Pancreas (tissue), 10 donors: ENCODE data around the gene OR6S1. TPM values are rescaled to one million over a fixed set of nuclear protein-coding genes. Genes with fewer than 3 reads are reported as not detected.

ENCODE experiments used
- ATAC-seq, 4 donors: fragments of 200-7000 bp; cut with Tn5 transposase; one replicate each; pipeline versions ENCODE4 v1.8.0 to v1.9.1; 2020; ENCODE audit warnings: mild to moderate bottlenecking in 4 of 4, moderate library complexity in 4 of 4
- DNase-seq, 6 donors: peaks; one replicate each; pipeline ENCODE4 v3.0.0-alpha.2; 2020
- FAIRE-seq: peaks from 2 replicates; lab custom pipeline; 2012; peaks lifted over from hg19 to GRCh38; lab: Jason Lieb, UNC
- H3K27ac ChIP-seq, 4 donors: fragments of 200-600 bp; sonication (generic); 1 replicate in 3 of 4; 2 replicates in 1 of 4; pipeline versions ENCODE4 v1.5.0 to v1.8.0; 2020
- H3K27me3 ChIP-seq, 4 donors: fragments of 200-600 bp; one replicate each; pipeline ENCODE4 v1.8.0; 2021
- H3K36me3 ChIP-seq, 3 donors: fragments of 200-600 bp; sonication (generic) in 1 of 3; one replicate each; pipeline versions ENCODE4 v1.5.0 to v1.8.0; 2020 to 2021
- H3K4me1 ChIP-seq, 3 donors: fragments of 200-600 bp; one replicate each; pipeline ENCODE4 v1.8.0; 2021
- H3K4me3 ChIP-seq, 4 donors: fragments of 200-600 bp; sonication (generic) in 2 of 4; one replicate each; pipeline versions ENCODE4 v1.5.0 to v1.8.0; 2020 to 2021
- H3K9me3 ChIP-seq, 4 donors: fragments of 200-600 bp; one replicate each; pipeline ENCODE4 v1.8.0; 2021
- WGBS, 2 donors: extraction: QIAGEN DNeasy Blood & Tissue Kit; methylation state at CpG; one replicate each; pipeline ENCODE4 v1.1.7; 2013; 5-methylcytosine and 5-hydroxymethylcytosine counted together
- intact Hi-C, 3 donors: fragments of 100-400 bp; cut with DNase I; formaldehyde crosslinking; loops; one replicate each; pipeline versions ENCODE4 v1.11.1 to v1.14.2; 2022
- polyA plus RNA-seq, 2 donors: library from polyadenylated mRNA; stranded (reverse); fragments of 200-250 nt; gene quantifications; one replicate each; pipeline ENCODE4 v1.2.3, GENCODE V29; 2013
- total RNA-seq, 6 donors: library from RNA; stranded (reverse); fragmentation: NEBNext Ultra II Directional in 4 of 6; extraction: Animal tissue kit (Norgen Biotek cat#: 25700) in 4 of 6; gene quantifications; one replicate each; pipeline versions ENCODE4 v1.2.1 to v1.2.4, GENCODE V29; 2021 to 2023
- TF ChIP-seq, protein P1 (sequence below), 4 donors: fragments of 200-600 bp; sonication (generic) in 3 of 4; IDR thresholded peaks; one replicate each; pipeline versions ENCODE4 v1.5.0 to v1.8.0; 2021; ENCODE audit warnings: antibody characterized with exemption in 4 of 4
- donor health status: healthy with polysubstance abuse.
- donor health status: DM: no; HTN: no; CAD: no; lungs with moderate emphysema.
- donor health status: DM: no; HTN: no; CAD: no.
- donor health status: control.
- donor health status: control.
- donor health status: Bipolar disorder and iron deficiency.
- donor health status: DM: yes; HTN: yes; CAD: no.
- donor health status: DM: no; HTN: no; CAD: no.
- donor health status: DM: no; HTN: no; CAD: no.
- donor health status: DM: yes; HTN: yes; CAD: no.

The OR6S1 gene, protein sequence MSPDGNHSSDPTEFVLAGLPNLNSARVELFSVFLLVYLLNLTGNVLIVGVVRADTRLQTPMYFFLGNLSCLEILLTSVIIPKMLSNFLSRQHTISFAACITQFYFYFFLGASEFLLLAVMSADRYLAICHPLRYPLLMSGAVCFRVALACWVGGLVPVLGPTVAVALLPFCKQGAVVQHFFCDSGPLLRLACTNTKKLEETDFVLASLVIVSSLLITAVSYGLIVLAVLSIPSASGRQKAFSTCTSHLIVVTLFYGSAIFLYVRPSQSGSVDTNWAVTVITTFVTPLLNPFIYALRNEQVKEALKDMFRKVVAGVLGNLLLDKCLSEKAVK
- total RNA-seq (not detected), polyA plus RNA-seq (not detected)

DNA sequence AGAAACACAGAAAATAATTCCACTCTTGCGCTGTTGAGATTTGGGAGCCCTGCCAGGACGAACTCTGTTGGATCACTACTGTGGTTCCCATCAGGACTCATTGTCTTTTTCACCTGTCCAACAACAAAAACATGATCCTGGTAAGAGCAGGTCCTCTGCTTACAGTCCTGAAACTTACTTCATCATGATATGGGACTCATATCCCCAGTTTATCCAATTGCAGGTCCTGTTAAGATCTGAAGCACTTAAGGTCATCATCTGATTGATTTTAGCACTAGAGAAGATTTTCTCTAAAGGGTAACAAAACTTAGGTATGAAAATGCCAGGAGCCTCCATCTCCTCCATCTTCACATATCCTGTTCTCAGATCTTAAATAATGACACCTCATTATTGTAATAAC, at the start of gene OR6S1:
Gene OR6S1 (minus strand): TSS at position 101 of the 400 bp plus-strand sequence. CDS start 0 bp downstream, at position 101.
- no peaks in the 10 kb centered on the region for H3K36me3 ChIP-seq
- FAIRE-seq = no peak
- ATAC-seq = no peak
- WGBS, 2 donors = 73 to 81% methylated on average over 2 of the region's 2 CpGs
- no peaks in the 10 kb centered on the region for H3K9me3 ChIP-seq
- no peak within 1 kb of the TSS for H3K4me3 ChIP-seq
- H3K27ac ChIP-seq = no peak within 1 kb of the TSS
- H3K4me1 ChIP-seq = no peaks in the 10 kb centered on the region
- intact Hi-C loops = no loop called here
- no peak for DNase-seq
- TF ChIP-seq, protein P1, sequence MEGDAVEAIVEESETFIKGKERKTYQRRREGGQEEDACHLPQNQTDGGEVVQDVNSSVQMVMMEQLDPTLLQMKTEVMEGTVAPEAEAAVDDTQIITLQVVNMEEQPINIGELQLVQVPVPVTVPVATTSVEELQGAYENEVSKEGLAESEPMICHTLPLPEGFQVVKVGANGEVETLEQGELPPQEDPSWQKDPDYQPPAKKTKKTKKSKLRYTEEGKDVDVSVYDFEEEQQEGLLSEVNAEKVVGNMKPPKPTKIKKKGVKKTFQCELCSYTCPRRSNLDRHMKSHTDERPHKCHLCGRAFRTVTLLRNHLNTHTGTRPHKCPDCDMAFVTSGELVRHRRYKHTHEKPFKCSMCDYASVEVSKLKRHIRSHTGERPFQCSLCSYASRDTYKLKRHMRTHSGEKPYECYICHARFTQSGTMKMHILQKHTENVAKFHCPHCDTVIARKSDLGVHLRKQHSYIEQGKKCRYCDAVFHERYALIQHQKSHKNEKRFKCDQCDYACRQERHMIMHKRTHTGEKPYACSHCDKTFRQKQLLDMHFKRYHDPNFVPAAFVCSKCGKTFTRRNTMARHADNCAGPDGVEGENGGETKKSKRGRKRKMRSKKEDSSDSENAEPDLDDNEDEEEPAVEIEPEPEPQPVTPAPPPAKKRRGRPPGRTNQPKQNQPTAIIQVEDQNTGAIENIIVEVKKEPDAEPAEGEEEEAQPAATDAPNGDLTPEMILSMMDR (IDR thresholded peaks at IDR 0.05) = no peak
- H3K27me3 ChIP-seq = no peaks in the 10 kb centered on the region

DNA sequence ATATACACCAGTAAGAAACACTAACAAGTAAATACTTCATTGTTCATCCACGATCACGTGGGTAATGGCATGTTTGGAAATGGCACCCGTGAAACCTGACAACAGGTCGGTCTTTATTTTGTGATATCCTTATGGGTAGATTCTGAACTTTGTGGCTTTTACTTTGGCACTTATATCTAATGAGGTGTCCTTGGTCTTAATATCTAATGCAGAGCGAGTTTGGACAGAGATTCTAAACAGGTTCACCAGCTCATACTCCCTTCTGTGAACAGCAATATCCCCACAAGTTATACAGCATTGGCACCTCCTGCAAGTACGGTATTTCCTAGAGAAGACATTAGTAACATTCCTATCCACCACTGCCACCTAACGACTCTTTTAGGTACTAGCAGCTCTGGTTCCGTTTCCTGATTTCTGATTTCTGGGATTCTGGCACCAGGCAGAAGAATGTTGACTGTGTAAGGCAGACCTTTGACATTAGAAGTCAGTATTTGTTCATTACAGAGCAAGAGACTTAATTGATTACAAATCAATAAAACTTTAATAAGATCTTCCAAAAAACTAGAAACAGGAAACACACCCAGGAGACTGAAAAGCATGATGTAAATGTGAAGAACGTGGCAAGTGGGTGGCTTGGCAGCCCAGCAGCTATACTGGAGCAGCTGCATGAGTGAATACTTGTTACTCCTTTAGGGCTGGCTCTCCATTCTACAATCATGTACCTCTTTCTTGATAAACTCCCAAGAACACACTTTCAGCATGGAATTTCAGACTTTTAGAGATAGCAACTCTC, 49.6 kb upstream of the OR6S1 start:
- no peaks in the 10 kb centered on the region for H3K9me3 ChIP-seq
- peak; percentile 92 for FAIRE-seq
- peak overlapping the region in 1 of 4 donors; percentile 20 for H3K27ac ChIP-seq
- ATAC-seq = peak; percentile 59 to 82 (median 80)
- H3K4me1 ChIP-seq = peaks cover 12 to 39% (median 31%) of the 10 kb centered on the region in 3 donors
- no peak overlapping the region for H3K4me3 ChIP-seq
- no peaks in the 10 kb centered on the region for H3K36me3 ChIP-seq
- H3K27me3 ChIP-seq = no peaks in the 10 kb centered on the region
- WGBS, 2 donors = 10 to 11% methylated on average over 9 of the region's 9 CpGs
- peak in 3 of 6 donors; percentile 54 to 78 (median 56) for DNase-seq
- TF ChIP-seq, protein P1 (IDR thresholded peaks at IDR 0.05) = peak; percentile 60 to 79 (median 73)
- intact Hi-C loops = no loop called here

DNA sequence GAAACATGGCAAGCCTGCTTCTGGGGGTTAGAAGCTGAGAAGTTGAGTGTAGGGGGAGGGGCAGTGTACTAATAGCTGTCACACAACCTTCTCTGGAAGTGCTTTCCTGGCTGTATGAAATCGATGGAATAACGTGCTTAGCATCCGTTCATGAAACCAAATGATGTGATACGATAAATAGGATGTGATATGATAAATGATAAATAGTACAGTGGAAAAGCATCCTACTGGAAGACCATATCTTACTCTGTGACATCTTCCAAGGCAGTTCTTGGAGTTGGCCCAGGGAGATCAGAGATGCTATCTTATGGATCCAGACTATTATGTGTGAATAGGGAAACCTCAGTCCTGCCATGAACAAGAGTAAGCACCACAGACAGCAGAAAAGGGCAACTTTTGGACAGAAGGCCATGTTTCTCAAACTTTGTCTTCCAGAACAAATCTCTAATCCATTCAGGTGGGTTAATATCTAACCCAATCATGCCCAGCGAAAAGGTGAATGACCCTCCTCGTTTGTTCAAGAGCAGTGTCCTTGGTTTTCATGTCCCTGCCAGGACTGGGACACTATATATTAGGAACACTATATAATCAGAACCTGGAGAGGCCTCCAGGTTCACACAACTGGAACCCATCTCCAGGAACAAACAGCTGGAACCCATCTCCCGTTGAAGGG, 46.8 kb upstream of the OR6S1 start, which contains the start of gene ANG:
Gene ANG (plus strand): TSS at position 598 of the 673 bp plus-strand sequence. CDS start 4,801 bp downstream, outside the sequence.
- TF ChIP-seq, protein P1 (IDR thresholded peaks at IDR 0.05) = no peak
- no peak within 1 kb of the TSS for H3K4me3 ChIP-seq
- peak within 1 kb of the TSS in 3 of 4 donors; percentile 99 for H3K27ac ChIP-seq
- DNase-seq (no peak), ATAC-seq (no peak), FAIRE-seq (no peak)
- no peaks in the 10 kb centered on the region for H3K36me3 ChIP-seq
- no peaks in the 10 kb centered on the region for H3K27me3 ChIP-seq
- WGBS, 2 donors = 32 to 42% methylated on average over 7 of the region's 7 CpGs
- peaks cover 12 to 40% (median 31%) of the 10 kb centered on the region in 3 donors for H3K4me1 ChIP-seq
- H3K9me3 ChIP-seq = no peaks in the 10 kb centered on the region
- intact Hi-C loops = loop anchor here in 1 of 3 donors (10.0 kb wide), 1 partner anchor 74 kb away; no protein-coding TSS in a partner anchor

DNA sequence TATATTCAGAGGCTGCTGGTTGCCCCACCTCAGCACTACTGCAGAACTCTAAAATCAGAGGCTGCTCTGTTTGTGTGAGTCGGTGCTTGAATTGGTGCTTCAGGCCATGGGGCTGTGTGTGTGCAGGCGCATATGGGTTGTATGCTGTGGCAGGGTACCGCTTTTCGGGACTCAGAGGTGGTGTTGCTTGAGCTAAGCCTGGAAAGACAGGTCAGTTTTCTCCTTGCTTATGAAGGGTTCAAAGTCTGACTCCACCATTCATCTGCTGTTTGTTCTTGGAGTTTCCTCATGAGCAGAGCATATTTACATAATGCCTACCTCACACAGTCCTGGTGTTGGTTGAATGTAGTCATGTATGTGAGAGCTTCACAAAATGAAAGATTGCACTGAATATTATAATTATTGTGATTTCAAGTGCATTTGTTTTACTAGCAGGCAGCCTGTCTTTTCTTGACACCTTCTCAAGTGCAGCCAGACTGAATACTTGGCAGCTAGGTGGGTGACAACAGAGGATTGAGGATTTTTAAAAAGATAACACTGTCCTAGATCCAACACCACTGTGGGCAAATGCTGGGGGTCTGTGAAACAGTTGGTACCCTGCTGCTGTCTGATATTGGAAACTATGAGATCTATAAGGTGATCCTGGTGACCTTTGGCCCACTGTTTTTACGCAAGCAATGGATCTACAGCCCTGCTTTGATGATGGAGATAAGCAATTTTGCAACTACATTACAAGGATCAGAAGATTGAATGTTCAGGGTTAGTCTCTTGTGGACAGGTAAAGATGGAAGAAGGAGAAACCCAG, 46.1 kb upstream of the OR6S1 start:
- no peaks in the 10 kb centered on the region for H3K36me3 ChIP-seq
- no peaks in the 10 kb centered on the region for H3K27me3 ChIP-seq
- peaks cover 12 to 40% (median 31%) of the 10 kb centered on the region in 3 donors for H3K4me1 ChIP-seq
- DNase-seq = peak in 2 of 6 donors; percentile 34 to 40
- TF ChIP-seq, protein P1 (IDR thresholded peaks at IDR 0.05) = no peak
- WGBS, 2 donors = 41 to 49% methylated on average over 5 of the region's 5 CpGs
- no peak for FAIRE-seq
- no peaks in the 10 kb centered on the region for H3K9me3 ChIP-seq
- H3K4me3 ChIP-seq = peak overlapping the region in 3 of 4 donors; percentile 9 to 58 (median 31)
- peak; percentile 21 to 41 (median 28) for ATAC-seq
- H3K27ac ChIP-seq = peak overlapping the region; percentile 96 to 99 (median 99)
- intact Hi-C loops = loop anchor here in 1 of 3 donors (10.0 kb wide), 1 partner anchor 73 kb away; no protein-coding TSS in a partner anchor
